Activated naive CD8-positive, alpha-beta T cell treated with anti-CD3 and anti-CD28 coated beads for 36 hours (primary cell): Measurements from ENCODE around the gene EEA1. TPM values are rescaled to one million over a fixed set of nuclear protein-coding genes. Genes with fewer than 3 reads are reported as not detected.
"Not testable (repeated sequence)": the region's sequence is repeated elsewhere in the genome, so short reads cannot be mapped to it uniquely, and the experiment has no call there.

Experiments used
- DNase-seq: peaks from one replicate; pipeline ENCODE4 v3.0.0; 2021
- H3K27ac Mint-ChIP-seq: one replicate; pipeline ENCODE4 v1.8.0; 2022; ENCODE audit warnings: mild to moderate bottlenecking, moderate library complexity, mixed read lengths
- H3K27me3 Mint-ChIP-seq: one replicate; pipeline ENCODE4 v1.8.0; 2022; ENCODE audit warnings: mild to moderate bottlenecking, mixed read lengths
- H3K36me3 Mint-ChIP-seq: one replicate; pipeline ENCODE4 v1.8.0; 2021; ENCODE audit warnings: mild to moderate bottlenecking, mixed read lengths
- H3K4me1 Mint-ChIP-seq: one replicate; pipeline ENCODE4 v1.8.0; 2021; ENCODE audit warnings: mixed read lengths
- H3K4me3 Mint-ChIP-seq: one replicate; pipeline ENCODE4 v1.8.0; 2022; ENCODE audit warnings: mild to moderate bottlenecking, moderate library complexity, mixed read lengths
- H3K9me3 Mint-ChIP-seq: one replicate; pipeline ENCODE4 v1.8.0; 2022; ENCODE audit warnings: mixed read lengths
- total RNA-seq, 2 experiments: library from RNA; stranded (reverse); gene quantifications; one replicate each; pipeline ENCODE4 v1.2.3, GENCODE V29; 2021

The EEA1 gene
- total RNA-seq = 10 to 100 TPM; 17.5 TPM

DNA sequence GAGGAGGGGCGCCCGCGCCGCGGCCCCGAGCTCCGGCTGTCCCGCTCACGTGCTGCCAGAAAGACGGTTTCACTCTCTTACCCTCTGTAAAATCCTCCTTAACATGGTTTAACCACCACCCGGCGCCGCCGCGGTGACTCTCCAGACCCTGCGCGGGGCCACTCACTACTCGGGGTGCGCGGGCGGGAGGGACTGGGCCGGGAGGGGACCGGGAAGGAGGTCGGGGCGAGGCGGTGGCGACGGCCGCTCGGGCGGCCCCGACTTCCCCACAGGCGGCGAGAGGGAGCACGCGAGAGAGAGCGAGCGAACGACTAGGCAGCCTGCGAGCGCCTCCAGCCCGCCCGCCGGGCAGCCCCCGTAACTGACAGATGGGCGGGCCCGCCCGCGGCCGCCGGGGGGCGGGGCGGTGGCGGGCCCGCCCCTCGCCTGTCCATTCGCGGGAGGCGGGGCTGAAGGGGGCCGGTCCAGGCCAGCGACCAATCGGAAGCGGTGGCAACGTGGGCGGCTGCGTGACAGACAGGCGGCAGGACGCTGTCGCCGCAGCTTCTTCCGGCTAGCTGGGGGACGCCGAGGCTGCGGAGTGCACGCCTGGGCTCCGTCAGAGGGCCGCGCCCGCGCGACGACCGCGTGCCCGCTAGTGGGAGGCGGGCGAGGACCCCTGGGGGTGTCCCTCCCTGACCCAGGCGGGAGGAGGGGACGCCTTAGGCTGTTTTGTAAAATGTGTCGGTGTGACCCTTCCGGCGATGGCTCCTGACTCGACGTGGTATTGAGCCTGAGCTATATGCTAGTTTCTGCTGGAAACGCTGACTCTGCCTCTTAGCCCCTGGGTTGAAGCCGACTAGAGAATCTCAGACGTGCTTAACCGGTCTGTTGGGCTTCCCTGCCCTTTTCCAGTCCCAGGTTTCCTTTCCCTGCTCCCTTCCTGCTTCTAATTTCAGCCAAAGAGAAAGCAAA is at the start of gene EEA1:
EEA1 (minus strand) TSS at position 334 of the 954 bp plus-strand sequence; CDS start at position 105, 229 bp downstream.
- no peaks in the 10 kb centered on the region for H3K9me3 Mint-ChIP-seq

DNA sequence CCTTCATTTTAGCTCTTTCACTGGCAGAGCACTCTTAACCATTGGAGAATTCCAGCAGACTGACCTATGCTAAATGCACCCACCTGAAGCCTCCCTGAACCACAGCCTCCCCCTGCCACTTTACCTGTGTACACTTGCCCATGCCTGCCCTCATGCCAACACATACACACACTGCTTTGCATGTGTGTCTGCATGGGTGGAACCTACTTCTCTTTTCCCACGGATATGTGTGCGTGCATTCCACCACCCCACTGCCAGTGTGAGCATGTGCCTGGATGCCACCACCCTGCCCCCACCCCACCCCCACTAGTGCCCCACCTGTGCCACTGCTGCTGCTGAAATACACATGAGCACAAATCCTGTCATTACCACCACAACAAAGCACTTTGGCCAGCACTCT is 49.5 kb upstream of the EEA1 start:
- Mint-ChIP-seq H3K4me3 (no peak overlapping the region), H3K36me3 (peaks cover 10% of the 10 kb centered on the region), H3K27me3 (no peaks in the 10 kb centered on the region), H3K9me3 (peaks cover 12% of the 10 kb centered on the region), H3K4me1 (peaks cover 4% of the 10 kb centered on the region), H3K27ac (no peak overlapping the region)
- DNase-seq = no peak

More for the DNA sequence above, at the start of gene EEA1:
- Mint-ChIP-seq H3K27me3 (no peaks in the 10 kb centered on the region), H3K36me3 (peaks cover 8% of the 10 kb centered on the region), H3K27ac (peak within 1 kb of the TSS; percentile 98), H3K4me1 (peaks cover 32% of the 10 kb centered on the region), H3K4me3 (peak within 1 kb of the TSS; percentile 90)
- peak; percentile 98 for DNase-seq

DNA sequence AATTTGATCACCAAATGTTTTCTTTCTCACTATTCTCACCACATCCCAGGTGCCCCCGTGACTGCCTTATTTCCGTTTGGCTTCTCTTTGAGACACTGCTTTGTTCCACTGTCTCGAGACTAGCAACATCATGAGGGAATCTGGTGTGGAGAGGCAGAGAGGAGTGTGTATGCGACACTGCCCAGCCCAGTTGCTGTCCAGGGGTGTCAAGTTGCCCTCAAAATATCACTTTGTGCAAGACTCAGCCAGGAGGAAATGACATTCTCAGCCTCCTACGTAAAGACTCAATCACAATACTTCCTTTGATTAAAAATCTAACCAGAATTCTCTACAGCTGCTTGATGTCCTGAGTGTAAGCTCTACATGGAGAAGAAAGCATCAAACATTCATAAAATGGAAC is 48.2 kb upstream of the EEA1 start:
- H3K27me3 Mint-ChIP-seq = peaks cover 4% of the 10 kb centered on the region
- H3K27ac Mint-ChIP-seq = no peak overlapping the region
- peaks cover 12% of the 10 kb centered on the region for H3K9me3 Mint-ChIP-seq
- DNase-seq = no peak
- H3K36me3 Mint-ChIP-seq = peaks cover 10% of the 10 kb centered on the region
- no peak overlapping the region for H3K4me3 Mint-ChIP-seq
- peaks cover 4% of the 10 kb centered on the region for H3K4me1 Mint-ChIP-seq

DNA sequence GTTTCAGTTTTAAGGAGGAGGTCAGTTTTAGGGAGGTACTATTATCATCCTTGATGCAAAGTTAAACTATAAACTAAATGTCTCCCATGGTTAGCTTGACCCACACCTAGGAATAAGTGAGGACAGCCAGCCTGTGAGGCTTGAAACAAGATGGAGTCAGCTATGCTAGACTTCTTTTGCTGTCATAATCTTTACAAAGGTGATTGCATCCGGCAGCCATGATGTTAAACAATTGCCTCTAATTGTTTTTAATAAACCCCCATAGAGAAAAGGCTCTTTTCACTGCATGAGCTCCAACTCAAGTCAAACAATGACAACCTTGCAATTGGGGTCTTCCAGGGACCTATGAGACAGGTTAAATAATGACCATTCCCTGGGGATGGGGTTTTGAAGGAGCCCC is 45.7 kb upstream of the EEA1 start:
- Mint-ChIP-seq H3K9me3 (peaks cover 4% of the 10 kb centered on the region), H3K27me3 (peaks cover 7% of the 10 kb centered on the region), H3K36me3 (peaks cover 4% of the 10 kb centered on the region), H3K4me3 (no peak overlapping the region), H3K27ac (no peak overlapping the region), H3K4me1 (peaks cover 4% of the 10 kb centered on the region)
- no peak for DNase-seq

DNA sequence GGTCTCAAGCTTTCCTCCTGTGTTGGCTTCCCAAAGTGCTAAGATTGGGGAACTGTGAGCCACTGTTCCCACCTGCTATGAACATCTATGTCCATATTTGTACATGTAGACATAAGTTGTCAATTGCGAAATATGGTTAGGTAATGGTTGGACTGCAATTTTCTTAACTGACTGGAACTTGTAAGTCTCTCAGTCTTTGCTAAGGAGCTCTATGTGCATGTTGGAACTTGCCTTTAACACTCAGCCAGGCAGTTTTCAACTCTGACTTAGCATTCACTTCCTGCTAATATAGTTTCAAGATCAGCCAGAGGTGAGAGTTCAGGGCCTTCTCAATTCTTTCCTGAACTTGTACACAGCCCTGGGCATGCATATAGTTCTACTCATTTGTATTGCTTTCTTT is 44.5 kb upstream of the EEA1 start:
- no peak for DNase-seq
- Mint-ChIP-seq H3K27me3 (peaks cover 7% of the 10 kb centered on the region), H3K9me3 (peaks cover 4% of the 10 kb centered on the region), H3K27ac (no peak overlapping the region), H3K4me1 (peaks cover 5% of the 10 kb centered on the region), H3K4me3 (no peak overlapping the region), H3K36me3 (peaks cover 4% of the 10 kb centered on the region)

DNA sequence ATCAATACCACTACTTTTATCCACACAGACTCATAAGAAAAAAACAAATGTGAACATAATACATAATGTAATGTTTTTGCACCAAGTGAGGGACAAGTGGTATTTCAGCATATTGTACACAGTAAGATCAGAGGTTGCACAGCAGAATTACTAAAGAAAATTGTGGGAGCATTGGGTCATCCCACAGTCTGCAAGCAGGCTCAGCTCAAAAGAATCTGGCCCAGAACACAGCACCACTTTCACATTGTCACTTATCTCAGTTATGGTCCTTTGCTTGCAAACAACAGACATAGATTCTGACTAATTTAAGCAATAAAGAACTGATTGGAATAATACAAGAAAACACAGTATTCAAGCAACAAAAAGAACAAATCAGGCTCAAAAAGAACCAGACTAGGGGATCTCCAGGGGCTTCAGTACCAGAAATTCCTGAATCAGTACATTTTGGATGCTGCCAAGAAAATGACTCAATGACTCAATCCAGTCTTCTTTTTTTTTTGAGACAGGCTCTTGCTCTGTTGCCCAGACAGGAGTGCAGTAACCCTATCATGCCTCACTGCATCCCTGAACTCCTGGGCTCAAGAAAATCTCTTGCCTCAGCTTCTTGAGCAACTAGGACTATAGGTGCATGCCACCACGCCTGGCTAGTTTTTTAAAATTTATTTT is 42.9 kb upstream of the EEA1 start:
- peaks cover 3% of the 10 kb centered on the region for H3K4me1 Mint-ChIP-seq
- H3K36me3 Mint-ChIP-seq = peaks cover 4% of the 10 kb centered on the region
- peaks cover 4% of the 10 kb centered on the region for H3K9me3 Mint-ChIP-seq
- H3K27ac Mint-ChIP-seq = no peak overlapping the region
- peaks cover 7% of the 10 kb centered on the region for H3K27me3 Mint-ChIP-seq
- H3K4me3 Mint-ChIP-seq = no peak overlapping the region
- DNase-seq = no peak

DNA sequence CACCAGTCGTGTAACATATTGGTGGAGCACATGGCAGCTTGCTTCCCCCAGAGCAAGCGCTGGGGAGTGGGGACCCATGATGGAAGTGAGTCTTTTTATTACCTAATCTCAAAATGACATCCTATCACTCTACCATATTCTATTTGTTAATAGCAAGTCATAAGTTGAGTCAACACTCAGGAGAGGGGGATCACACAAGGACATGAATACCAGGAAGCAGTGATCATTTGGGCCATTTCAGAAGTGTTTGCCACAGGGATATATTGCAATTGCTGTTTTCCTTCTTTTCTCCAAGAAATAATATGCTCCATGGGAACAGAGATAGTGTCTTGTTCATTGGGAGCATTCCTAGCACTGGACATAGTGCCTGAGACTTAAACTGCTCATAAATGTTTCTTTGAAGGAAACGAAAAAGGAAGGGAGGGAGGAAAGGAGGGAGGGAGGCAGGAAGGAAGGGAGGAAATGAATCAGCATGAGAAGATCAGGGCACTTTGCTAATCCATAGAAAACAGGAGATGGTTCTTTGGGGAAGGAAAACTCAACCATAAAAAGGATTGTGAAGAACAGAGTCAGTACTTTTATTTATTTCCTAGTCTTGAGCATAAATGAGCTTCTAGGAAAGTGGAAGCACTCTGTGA is 39.2 kb upstream of the EEA1 start:
- no peaks in the 10 kb centered on the region for H3K36me3 Mint-ChIP-seq
- no peak for DNase-seq
- peaks cover 3% of the 10 kb centered on the region for H3K4me1 Mint-ChIP-seq
- H3K27me3 Mint-ChIP-seq = peaks cover 7% of the 10 kb centered on the region
- no peak overlapping the region for H3K27ac Mint-ChIP-seq
- no peak overlapping the region for H3K4me3 Mint-ChIP-seq
- H3K9me3 Mint-ChIP-seq = no peaks in the 10 kb centered on the region

DNA sequence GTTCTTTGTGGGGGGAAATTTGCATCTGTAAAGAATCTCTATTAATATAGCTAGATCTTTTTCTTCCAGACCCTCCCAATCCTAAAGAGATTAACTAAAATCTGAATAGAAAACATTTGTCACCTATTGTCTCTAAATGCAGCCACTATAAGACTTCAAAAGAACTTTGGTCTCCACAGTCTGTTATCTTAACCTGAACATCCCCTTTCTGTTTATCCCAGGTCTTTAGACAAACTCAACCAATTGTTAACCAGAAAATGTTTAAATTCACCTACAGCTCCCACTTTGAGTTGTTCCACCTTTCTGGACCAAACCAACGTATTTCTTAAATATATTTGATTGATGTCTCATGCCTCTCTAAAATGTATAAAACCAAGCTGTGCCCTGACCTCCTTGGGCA is 35.3 kb upstream of the EEA1 start:
- H3K4me3 Mint-ChIP-seq, DNase-seq, H3K27ac Mint-ChIP-seq, H3K27me3 Mint-ChIP-seq, H3K36me3 Mint-ChIP-seq, H3K4me1 Mint-ChIP-seq, H3K9me3 Mint-ChIP-seq: not testable (repeated sequence)

DNA sequence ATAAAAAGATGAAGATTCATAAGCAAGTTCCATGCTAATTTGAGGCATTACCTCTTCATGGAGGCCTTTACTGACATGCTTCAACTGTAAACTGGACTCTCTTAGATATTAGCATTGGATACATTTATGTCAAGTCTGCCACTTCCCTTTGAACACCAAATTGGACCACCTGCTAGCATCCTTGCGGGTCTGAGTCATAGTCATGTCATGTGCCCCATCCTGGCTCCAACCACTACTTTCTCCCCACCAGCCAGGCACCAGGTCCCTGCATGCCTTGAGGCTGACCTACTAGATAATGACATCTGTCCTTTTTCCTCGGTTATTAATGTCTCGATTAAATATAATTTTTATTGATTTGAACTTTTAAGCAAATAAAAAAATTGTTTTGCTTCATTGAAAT is 32.9 kb upstream of the EEA1 start:
- H3K27ac Mint-ChIP-seq = no peak overlapping the region

DNA sequence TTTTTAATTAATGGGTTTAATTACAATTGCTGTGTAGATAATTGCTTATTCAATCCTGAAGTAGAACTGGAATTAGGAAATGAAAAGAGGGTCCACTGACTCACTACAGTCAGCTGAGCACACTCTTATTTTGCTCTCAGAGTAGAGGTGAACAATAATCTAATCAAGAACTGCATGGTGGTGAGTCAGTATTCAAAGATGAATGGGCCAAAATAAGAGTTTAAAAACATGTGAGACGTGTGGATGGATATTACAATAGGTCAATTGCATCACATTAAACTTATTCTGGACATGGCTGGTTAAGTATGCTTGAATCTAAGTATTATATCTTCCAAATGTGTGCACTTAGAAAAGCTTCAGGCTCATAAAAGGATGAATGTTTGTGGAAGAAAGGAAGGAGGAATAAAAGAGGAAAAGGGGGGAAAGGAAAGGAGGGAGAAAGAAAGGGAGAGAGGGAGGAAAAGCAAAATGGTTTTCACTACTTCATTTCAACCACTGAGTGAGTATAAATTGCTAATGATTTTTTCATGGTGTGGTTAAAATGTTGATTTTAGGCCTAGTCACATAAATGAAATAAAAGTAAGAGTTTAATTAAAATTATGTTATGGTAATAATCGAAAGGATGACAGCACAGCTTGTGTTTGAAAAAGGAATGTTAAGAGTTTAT is 27.0 kb upstream of the EEA1 start:
- no peaks in the 10 kb centered on the region for H3K36me3 Mint-ChIP-seq
- H3K27ac Mint-ChIP-seq = no peak overlapping the region
- peaks cover 4% of the 10 kb centered on the region for H3K9me3 Mint-ChIP-seq

More for the DNA sequence above, 32.9 kb upstream of the EEA1 start:
- no peaks in the 10 kb centered on the region for H3K4me1 Mint-ChIP-seq
- no peaks in the 10 kb centered on the region for H3K9me3 Mint-ChIP-seq
- DNase-seq = no peak
- H3K36me3 Mint-ChIP-seq = no peaks in the 10 kb centered on the region
- H3K4me3 Mint-ChIP-seq = no peak overlapping the region
- H3K27me3 Mint-ChIP-seq = no peaks in the 10 kb centered on the region

DNA sequence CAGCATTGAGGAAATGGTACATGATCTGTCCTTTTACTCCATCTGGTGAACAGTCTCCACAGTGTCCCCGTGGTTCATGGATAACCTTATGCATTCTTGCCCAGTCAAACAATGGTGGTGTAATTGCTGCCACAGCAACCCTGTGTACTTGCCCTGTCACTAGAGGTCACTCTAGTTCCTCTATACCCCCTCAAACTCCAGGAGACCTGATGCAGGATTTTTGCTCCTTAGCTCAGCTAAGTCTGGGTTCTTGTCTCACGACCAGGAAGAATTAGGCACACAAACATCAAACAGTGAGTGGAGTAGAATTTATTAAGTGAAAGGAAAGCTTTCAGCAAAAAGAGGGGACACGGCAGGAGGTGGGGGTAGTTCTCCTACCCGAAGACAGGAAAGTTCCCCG is 24.7 kb upstream of the EEA1 start:
- Mint-ChIP-seq H3K27me3 (peaks cover 4% of the 10 kb centered on the region), H3K27ac (no peak overlapping the region), H3K4me1 (no peaks in the 10 kb centered on the region), H3K36me3 (no peaks in the 10 kb centered on the region), H3K9me3 (peaks cover 4% of the 10 kb centered on the region), H3K4me3 (no peak overlapping the region)
- DNase-seq = no peak

More for the DNA sequence above, 27.0 kb upstream of the EEA1 start:
- no peaks in the 10 kb centered on the region for H3K4me1 Mint-ChIP-seq
- no peaks in the 10 kb centered on the region for H3K27me3 Mint-ChIP-seq
- H3K4me3 Mint-ChIP-seq = no peak overlapping the region
- DNase-seq = no peak

DNA sequence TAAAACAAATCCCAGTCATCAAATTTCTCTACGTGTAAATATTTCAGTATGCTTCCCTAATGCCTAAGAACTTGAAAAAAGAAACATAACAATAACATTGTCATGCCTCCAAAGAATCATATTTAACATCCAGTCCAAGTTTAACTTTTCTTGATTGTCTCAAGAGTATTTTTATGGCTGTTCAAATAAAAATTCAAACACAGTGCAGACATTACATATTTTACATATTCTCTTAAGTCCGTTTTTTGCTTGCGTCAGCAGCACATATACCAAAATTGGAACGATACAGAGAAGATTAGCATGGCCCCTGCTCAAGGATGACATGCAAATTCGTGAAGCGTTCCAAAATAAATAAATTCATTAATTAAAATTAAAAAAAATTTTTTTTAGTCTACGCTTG is 23.3 kb upstream of the EEA1 start:
- Mint-ChIP-seq H3K9me3 (peaks cover 4% of the 10 kb centered on the region), H3K4me3 (no peak overlapping the region), H3K27ac (no peak overlapping the region), H3K4me1 (no peaks in the 10 kb centered on the region), H3K27me3 (peaks cover 4% of the 10 kb centered on the region), H3K36me3 (no peaks in the 10 kb centered on the region)
- DNase-seq = no peak

DNA sequence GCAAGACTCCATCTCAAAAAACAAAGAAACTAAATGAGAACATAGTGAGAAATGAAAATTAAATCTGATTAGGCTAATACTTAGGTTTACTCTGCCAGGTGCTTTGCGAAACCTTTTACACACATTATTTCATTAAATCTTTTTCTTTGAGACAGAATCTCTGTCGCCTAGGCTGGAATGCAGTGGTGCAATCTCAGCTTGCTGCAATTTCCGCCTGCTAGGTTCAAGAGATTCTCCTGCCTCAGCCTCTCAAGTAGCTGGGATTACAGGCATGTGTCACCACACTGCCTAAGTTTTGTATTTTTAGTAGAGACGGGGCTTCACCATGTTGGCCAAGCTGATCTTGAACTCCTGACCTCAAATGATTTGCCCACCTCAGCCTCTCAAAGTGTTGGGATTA is 21.9 kb upstream of the EEA1 start:
- Mint-ChIP-seq H3K4me1 (no peaks in the 10 kb centered on the region), H3K9me3 (peaks cover 4% of the 10 kb centered on the region), H3K27ac (no peak overlapping the region), H3K36me3 (no peaks in the 10 kb centered on the region), H3K27me3 (peaks cover 4% of the 10 kb centered on the region), H3K4me3 (no peak overlapping the region)
- DNase-seq = no peak

DNA sequence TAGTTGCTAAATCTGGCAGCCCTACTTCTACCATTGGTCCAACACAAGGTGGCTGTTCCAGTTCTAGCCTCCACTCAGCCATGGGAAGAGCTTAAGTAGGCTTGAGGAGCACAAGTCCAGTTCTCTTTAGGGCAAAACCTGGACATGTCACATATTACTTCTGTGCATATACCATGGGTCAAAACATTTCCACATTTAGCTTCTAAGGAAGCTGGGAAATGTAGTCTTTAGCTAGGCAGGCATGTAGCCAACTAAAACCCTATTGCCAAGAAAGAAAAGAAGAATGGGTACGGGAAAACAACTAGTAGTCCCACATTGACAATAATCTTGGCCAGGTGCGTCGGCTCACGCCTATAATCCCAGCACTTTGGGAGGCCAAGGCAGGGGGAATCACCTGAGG is 20.9 kb upstream of the EEA1 start:
- no peak overlapping the region for H3K4me3 Mint-ChIP-seq
- no peaks in the 10 kb centered on the region for H3K36me3 Mint-ChIP-seq
- H3K27ac Mint-ChIP-seq = no peak overlapping the region
- no peak for DNase-seq
- no peaks in the 10 kb centered on the region for H3K4me1 Mint-ChIP-seq
- H3K27me3 Mint-ChIP-seq = peaks cover 4% of the 10 kb centered on the region
- H3K9me3 Mint-ChIP-seq = peaks cover 4% of the 10 kb centered on the region

DNA sequence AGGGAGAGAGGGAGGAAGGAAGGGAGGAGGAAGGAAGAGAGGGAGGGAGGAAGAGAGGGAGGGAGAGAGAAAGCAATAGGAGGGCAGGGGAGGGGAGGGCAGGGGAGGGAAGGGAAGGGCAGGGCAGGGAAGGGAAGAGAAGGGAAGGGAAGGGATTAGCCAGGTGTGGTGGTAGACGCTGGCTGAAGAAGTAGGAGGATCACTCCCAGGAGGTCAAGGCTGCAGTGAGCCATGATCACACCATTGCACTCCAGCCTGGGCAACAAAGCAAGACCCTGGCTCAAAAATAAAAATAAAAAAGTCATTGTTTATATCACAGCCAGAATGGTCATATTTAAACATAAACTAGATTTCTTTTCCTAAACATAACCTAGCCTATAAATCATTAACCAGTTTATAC is 20.4 kb upstream of the EEA1 start:
- peaks cover 4% of the 10 kb centered on the region for H3K9me3 Mint-ChIP-seq
- no peak overlapping the region for H3K27ac Mint-ChIP-seq
- no peak overlapping the region for H3K4me3 Mint-ChIP-seq
- H3K36me3 Mint-ChIP-seq = no peaks in the 10 kb centered on the region
- peaks cover 4% of the 10 kb centered on the region for H3K27me3 Mint-ChIP-seq
- H3K4me1 Mint-ChIP-seq = no peaks in the 10 kb centered on the region
- no peak for DNase-seq
